Nephron (organoid): ENCODE results near the gene KLHDC2.
A peak's percentile ranks its signal among the peaks of the same experiment; 100 is the strongest.
"Not testable (repeated sequence)": the region's sequence is repeated elsewhere in the genome, so short reads cannot be mapped to it uniquely, and the experiment has no call there.

Experiments
- H3K27ac Mint-ChIP-seq, 3 experiments: 2 replicates each; pipeline ENCODE4 v1.8.0; 2020; ENCODE audit warnings: mixed read lengths in 3 of 3, mild to moderate bottlenecking in 2 of 3, moderate library complexity in 1 of 3
- H3K27me3 Mint-ChIP-seq: 2 replicates; pipeline ENCODE4 v1.8.0; 2021; ENCODE audit warnings: low read depth, mild to moderate bottlenecking, moderate library complexity, mixed read lengths
- H3K36me3 Mint-ChIP-seq: 2 replicates; pipeline ENCODE4 v1.8.0; 2020; ENCODE audit warnings: low read depth, mixed read lengths
- H3K4me1 Mint-ChIP-seq: 2 replicates; pipeline ENCODE4 v1.8.0; 2020; ENCODE audit warnings: mixed read lengths
- H3K4me3 Mint-ChIP-seq, 3 experiments: 2 replicates each; pipeline ENCODE4 v1.8.0; 2020; ENCODE audit warnings: mild to moderate bottlenecking in 3 of 3, mixed read lengths in 3 of 3, moderate library complexity in 2 of 3
- H3K9me3 Mint-ChIP-seq: 2 replicates; pipeline ENCODE4 v1.8.0; 2020; ENCODE audit warnings: mixed read lengths
- CTCF ChIP-seq, 3 experiments: fragments of 200-600 bp; sonication (generic); IDR thresholded peaks; one replicate each; pipeline ENCODE4 v1.5.0; 2021; ENCODE audit warnings: antibody characterized with exemption in 3 of 3; ENCODE audit not compliant: unreplicated experiment in 3 of 3

The KLHDC2 gene

GRCh38 chr14:49767571-49768300 is at the start of gene KLHDC2:
Gene KLHDC2, plus strand, starts transcription at chr14:49768153. Its CDS starts 316 bp downstream, at chr14:49768469.
- H3K9me3 Mint-ChIP-seq = no peaks in the 10 kb centered on the region
- peak within 1 kb of the TSS; percentile 96 to 99 (median 99) for H3K4me3 Mint-ChIP-seq
- peaks cover 33% of the 10 kb centered on the region for H3K4me1 Mint-ChIP-seq
- H3K27me3 Mint-ChIP-seq = no peaks in the 10 kb centered on the region
- H3K27ac Mint-ChIP-seq = peak within 1 kb of the TSS; percentile 97 to 100 (median 100)
- TF ChIP-seq CTCF (IDR thresholded peaks at IDR 0.05; ENCODE audit: unreplicated experiment in 3 of 3) = peak in 2 of 3 experiments; percentile 27 to 37
- H3K36me3 Mint-ChIP-seq = peaks cover 11% of the 10 kb centered on the region

GRCh38 chr14:49720744-49721143 is 47.2 kb upstream of the KLHDC2 start:
- Mint-ChIP-seq H3K9me3 (peaks cover 11% of the 10 kb centered on the region), H3K27ac (no peak overlapping the region), H3K4me1 (no peaks in the 10 kb centered on the region), H3K27me3 (no peaks in the 10 kb centered on the region), H3K36me3 (peaks cover 37% of the 10 kb centered on the region), H3K4me3 (no peak overlapping the region)
- TF ChIP-seq CTCF (IDR thresholded peaks at IDR 0.05; ENCODE audit: unreplicated experiment in 3 of 3) = no peak

GRCh38 chr14:49721733-49722435 is 46.1 kb upstream of the KLHDC2 start:
- not testable (repeated sequence) for H3K27ac Mint-ChIP-seq, H3K4me1 Mint-ChIP-seq, H3K27me3 Mint-ChIP-seq

GRCh38 chr14:49727171-49727570 is 40.8 kb upstream of the KLHDC2 start:
- Mint-ChIP-seq H3K27ac (no peak overlapping the region), H3K4me1 (no peaks in the 10 kb centered on the region), H3K9me3 (no peaks in the 10 kb centered on the region), H3K36me3 (peaks cover 7% of the 10 kb centered on the region), H3K4me3 (no peak overlapping the region), H3K27me3 (no peaks in the 10 kb centered on the region)
- TF ChIP-seq CTCF (IDR thresholded peaks at IDR 0.05; ENCODE audit: unreplicated experiment in 3 of 3) = no peak

More at GRCh38 chr14:49721733-49722435, 46.1 kb upstream of the KLHDC2 start:
- Mint-ChIP-seq H3K9me3 (peaks cover 11% of the 10 kb centered on the region), H3K36me3 (peaks cover 33% of the 10 kb centered on the region)
- not testable (repeated sequence) for H3K4me3 Mint-ChIP-seq

GRCh38 chr14:49732896-49733295 is 35.1 kb upstream of the KLHDC2 start:
- Mint-ChIP-seq H3K27me3 (no peaks in the 10 kb centered on the region), H3K4me3 (no peak overlapping the region), H3K27ac (no peak overlapping the region), H3K9me3 (no peaks in the 10 kb centered on the region), H3K36me3 (peaks cover 4% of the 10 kb centered on the region), H3K4me1 (no peaks in the 10 kb centered on the region)
- no peak for TF ChIP-seq CTCF (IDR thresholded peaks at IDR 0.05; ENCODE audit: unreplicated experiment in 3 of 3)

GRCh38 chr14:49733836-49734235 is 34.1 kb upstream of the KLHDC2 start:
- Mint-ChIP-seq H3K4me1 (no peaks in the 10 kb centered on the region), H3K27me3 (no peaks in the 10 kb centered on the region), H3K27ac (no peak overlapping the region), H3K4me3 (no peak overlapping the region), H3K36me3 (peaks cover 4% of the 10 kb centered on the region), H3K9me3 (no peaks in the 10 kb centered on the region)
- TF ChIP-seq CTCF (IDR thresholded peaks at IDR 0.05; ENCODE audit: unreplicated experiment in 3 of 3) = no peak

- H3K27me3 Mint-ChIP-seq, H3K4me3 Mint-ChIP-seq, H3K9me3 Mint-ChIP-seq, H3K4me1 Mint-ChIP-seq, H3K27ac Mint-ChIP-seq, H3K36me3 Mint-ChIP-seq: not testable (repeated sequence)
Measured at GRCh38 chr14:49735669-49736068, 32.3 kb upstream of the KLHDC2 start.
